ENCODE measurements around the gene BGLAP. TPM values are rescaled to one million over a fixed set of nuclear protein-coding genes. Genes with fewer than 3 reads are reported as not detected.
"Not testable (repeated sequence)": the region's sequence is repeated elsewhere in the genome, so short reads cannot be mapped to it uniquely, and the experiment has no call there.

The BGLAP gene
- 3.3 TPM for polyA plus RNA-seq (ENCODE audit: insufficient read length)

DNA sequence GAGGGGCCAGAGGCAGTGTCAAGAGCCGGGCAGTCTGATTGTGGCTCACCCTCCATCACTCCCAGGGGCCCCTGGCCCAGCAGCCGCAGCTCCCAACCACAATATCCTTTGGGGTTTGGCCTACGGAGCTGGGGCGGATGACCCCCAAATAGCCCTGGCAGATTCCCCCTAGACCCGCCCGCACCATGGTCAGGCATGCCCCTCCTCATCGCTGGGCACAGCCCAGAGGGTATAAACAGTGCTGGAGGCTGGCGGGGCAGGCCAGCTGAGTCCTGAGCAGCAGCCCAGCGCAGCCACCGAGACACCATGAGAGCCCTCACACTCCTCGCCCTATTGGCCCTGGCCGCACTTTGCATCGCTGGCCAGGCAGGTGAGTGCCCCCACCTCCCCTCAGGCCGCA is at the start of gene BGLAP:
TSS of gene BGLAP (plus strand) at position 259 of the 400 bp plus-strand sequence. CDS start at position 307, 48 bp downstream.
- DNase-seq = no peak

DNA sequence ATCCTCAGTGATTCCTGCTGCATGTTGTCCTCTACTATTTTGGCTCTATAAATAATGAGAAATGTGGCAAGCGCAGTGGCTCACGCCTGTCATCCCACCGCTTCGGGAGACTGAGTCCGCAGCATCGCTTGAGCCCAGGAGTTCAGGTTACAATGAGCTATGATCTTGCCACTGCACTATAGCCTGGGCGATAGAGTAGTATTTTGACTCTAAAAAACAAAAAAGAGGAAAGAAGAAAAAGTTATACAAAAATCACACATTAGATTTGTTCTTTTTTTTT is 48.8 kb upstream of the BGLAP start:
- DNase-seq = no peak

- DNase-seq = peak; percentile 99
Observed at GRCh38 chr1:156193488-156194299, 48.3 kb upstream of the BGLAP start, which contains the start of gene SLC25A44. SLC25A44 (plus strand) TSS chr1:156194104; CDS start chr1:156199848, 5,744 bp downstream.

DNA sequence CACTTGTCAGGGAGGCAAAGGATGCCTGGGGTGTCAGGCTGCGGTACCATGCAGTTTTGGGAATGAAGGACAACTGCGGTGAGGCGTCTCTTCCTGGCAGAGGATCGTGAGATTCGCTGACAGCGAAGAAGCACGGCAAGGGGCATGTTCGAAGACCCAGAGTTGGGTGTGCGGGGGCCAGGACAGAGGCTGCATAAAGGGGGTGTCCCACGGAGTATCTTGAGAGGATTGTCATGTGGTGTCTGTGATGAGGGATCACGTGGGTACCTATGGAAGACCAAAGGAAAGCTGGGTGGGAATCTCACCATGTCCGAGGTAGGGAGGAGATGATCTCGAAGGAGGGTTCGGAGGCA is 47.7 kb upstream of the BGLAP start:
- no peak for DNase-seq

DNA sequence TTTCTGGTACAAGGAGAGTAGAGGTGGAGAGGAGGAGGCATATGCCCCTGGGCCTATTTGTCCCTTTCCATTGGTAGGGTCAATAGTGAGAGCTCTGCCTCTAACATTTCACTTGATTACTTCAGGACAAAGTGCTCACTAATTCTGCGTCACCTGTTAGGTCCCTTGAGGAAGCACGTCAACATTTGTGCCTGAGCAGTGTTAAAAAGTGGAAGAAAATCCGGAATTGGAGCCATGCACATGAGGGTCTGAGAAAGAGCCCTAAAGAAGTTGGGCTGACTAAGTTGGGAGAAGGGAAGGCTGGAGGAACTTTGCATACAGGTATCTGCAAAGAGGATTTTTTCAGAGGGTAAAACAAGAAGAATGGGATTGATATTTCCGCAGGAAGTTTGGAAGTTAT is 46.1 kb upstream of the BGLAP start:
- DNase-seq = no peak

- no peak for DNase-seq
Observed at GRCh38 chr1:156196445-156196844, 45.5 kb upstream of the BGLAP start.

DNA sequence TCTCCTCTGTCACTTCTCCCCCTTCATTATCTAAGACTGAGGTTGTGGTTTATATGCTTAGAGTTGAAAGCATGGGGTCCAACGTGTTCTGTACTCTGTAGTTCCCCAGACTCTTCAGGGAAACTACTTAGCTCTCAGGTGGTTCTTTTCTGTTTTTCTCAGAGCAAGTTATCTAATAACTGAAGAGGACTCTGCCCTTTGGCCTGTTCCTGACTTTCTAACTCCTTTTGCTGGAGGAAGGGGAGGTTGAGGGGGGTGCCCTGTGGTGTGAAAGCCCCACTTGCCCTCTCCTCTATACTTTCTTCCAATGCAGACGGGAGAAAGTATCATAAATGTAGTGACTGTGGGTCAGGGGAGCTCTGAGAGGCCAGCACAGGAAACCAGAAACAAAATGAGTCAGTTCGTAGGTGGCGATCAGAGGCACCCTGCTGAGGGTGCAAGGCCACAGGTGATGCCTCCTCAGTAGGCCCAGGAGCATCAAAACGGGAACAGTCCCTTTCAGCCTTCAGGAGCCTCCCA is 43.1 kb upstream of the BGLAP start:
- no peak for DNase-seq

DNA sequence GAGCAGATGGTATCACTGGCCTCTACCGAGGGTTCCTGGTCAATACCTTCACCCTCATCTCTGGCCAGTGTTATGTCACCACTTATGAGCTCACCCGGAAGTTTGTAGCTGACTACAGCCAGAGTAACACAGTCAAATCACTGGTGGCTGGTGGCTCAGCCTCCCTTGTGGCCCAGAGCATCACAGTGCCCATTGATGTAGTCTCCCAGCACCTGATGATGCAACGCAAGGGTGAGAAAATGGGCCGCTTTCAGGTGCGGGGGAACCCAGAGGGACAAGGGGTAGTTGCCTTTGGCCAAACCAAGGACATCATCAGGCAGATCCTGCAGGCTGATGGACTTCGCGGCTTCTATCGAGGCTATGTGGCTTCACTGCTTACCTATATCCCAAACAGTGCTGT is 41.9 kb upstream of the BGLAP start:
- no peak for DNase-seq

DNA sequence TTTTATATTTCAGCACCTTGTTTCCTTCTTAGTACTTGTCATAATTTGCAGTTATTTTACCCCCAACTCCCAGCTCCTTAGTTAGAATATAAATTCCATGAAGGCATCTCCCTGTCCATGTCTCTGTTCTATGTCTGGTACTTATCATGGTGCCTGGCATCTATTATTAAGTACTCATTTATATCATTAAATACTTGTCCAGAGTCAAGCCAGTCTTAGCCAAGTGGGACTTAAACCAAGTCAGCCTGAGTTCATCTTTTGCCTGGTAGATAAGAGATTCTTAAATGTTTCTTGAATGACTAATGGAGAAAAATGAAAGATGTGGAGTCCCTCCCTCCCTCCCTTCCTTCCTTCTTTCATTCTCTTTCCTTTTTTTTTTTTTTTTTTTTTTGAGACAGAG is 38.7 kb upstream of the BGLAP start:
- DNase-seq = no peak

DNA sequence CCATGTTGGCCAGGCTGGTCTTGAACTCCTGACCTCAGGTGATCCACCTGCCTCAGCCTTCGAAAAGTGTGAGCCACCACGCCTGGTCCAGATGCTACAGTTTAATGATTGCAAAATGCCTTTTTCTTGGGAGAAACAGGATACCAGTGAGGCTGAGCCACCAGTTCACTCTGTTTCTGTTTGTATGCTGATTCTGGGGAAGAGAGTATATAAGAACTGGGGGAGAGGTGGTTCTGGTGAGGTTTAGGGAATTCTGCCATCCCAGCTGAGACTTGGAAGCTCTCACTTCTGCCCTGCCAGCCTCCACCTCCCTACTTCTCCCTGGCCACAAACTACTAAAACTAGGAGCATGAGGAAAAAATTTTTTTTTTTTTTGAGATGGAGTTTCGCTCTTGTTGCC is 37.3 kb upstream of the BGLAP start:
- no peak for DNase-seq

GRCh38 chr1:156211243-156211642 is 30.7 kb upstream of the BGLAP start:
- no peak for DNase-seq

DNA sequence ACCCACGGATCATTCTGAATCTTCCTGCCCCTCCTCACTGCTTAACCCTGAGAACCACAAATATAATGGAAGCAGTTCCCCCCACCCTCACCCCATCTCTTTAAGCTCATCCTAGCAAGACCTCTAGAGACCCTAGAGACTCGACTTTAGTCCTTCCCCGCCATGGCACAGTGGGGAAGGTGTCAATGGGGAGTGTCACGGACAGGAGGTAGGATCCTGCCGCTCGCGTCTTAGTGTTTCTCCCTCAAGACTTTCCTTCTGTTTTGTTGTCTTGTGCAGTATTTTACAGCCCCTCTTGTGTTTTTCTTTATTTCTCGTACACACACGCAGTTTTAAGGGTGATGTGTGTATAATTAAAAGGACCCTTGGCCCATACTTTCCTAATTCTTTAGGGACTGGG is 29.9 kb upstream of the BGLAP start:
- DNase-seq = no peak

- DNase-seq = peak; percentile 96
Observed at GRCh38 chr1:156212833-156213643, 28.9 kb upstream of the BGLAP start, which contains the start of gene PMF1. PMF1 (plus strand) TSS chr1:156213007; CDS start chr1:156213016, 9 bp downstream.

- no peak for DNase-seq
Observed at GRCh38 chr1:156213644-156213966, 28.4 kb upstream of the BGLAP start.

- no peak for DNase-seq
Observed at GRCh38 chr1:156214024-156214748, 27.8 kb upstream of the BGLAP start.

DNA sequence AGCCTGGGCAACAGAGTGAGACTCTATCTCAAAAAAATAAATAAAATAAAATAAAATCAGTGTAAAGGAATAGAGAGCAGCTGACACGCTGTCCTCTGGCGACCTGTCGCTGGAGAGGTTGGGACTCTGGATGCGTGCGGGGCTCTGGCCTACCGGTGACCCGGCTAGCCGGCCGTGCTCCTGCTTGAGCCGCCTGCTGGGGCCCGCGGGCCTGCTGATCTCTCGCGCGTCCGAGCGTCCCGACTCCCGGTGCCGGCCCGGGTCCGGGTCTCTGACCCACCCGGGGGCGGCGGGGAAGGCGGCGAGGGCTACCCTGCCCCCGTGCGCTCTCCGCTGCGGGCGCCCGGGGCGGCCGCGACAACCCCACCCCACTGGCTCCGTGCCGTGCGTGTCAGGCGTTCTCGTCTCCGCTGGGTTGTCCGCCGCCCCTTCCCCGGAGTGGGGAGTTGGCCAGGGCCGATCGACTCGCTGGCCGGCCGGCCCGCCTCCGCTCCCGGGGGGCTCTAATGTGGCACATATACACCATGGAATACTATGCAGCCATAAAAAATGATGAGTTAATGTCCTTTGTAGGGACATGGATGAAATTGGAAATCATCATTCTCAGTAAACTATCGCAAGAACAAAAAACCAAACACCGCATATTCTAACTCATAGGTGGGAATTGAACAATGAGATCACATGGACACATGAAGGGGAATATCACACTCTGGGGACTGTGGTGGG is 25.5 kb upstream of the BGLAP start:
- DNase-seq = not testable (repeated sequence)

GRCh38 chr1:156217871-156218270 is 24.1 kb upstream of the BGLAP start:
- no peak for DNase-seq

GRCh38 chr1:156220226-156220625 is 21.8 kb upstream of the BGLAP start:
- DNase-seq = no peak

DNA sequence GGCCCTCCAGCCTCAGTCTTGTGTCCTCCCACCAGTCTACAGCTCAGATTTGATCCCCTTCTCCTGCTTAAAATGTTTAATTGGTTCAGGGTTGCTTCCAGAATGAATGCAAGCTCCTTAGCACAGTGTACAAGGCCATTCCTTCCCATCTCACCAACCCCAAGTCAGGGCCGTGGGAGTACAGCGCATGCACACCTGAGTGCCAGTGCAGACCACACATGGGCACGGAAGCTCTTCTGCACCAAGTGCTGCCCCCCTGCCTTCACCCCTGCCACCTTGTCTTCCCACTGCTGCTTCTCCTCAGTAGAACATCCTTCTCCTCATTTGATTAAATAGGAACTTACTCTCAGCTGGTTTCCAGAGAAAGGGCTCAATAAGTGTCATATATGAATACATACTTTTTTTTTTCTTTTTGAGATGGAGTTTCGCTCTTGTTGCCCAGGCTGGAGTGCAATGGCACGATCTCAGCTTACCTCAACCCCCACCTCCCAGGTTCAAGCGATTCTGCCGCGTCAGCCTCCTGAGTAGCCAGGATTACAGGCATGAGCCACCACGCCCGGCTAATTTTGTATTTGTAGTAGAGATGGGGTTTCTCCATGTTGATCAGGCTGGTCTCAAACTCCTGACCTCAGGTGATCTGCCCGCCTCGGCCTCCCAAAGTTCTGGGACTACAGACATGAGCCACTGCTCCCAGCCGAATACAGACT is 19.8 kb upstream of the BGLAP start:
- DNase-seq = no peak

DNA sequence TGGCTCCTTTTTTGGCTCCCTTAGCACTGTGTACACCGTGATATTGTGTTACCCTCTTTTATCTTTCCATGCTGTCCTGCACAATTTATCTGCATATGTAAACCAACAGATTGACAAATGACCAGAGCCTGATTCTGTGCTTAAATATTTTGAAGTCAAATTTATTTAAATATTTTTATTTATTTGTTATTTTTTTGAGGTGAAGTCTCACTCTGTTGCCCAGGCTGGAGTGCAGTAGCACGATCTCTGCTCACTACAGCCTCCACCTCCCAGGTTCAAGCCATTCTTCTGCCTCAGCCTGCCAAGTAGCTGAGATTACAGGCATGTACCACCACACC is 16.3 kb upstream of the BGLAP start:
- DNase-seq = no peak

GRCh38 chr1:156226116-156226538 is 15.9 kb upstream of the BGLAP start:
- DNase-seq = no peak

DNA sequence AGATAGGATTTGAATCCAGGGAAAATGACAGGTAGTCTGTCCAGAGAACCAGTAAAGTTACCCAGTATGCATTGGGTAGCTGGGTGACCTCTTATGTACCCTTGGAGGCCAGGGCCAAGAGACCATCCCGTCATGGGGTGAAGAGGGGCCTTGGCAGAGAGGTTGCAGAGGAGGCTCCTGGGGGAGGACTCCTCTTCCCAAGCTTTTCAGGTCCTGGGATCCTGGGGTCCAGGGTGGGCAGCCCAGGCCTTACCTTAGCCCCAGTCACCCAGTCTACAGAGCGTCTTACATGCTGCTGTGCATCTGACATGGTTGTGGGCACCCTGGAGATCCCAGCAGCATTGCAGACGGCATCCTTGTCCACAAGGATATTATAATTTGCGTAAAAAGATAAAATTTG is 15.2 kb upstream of the BGLAP start:
- DNase-seq = no peak

All from hindlimb muscle (tissue), 1 donor.